Activated CD4-positive, alpha-beta T cell treated with anti-CD3 and anti-CD28 coated beads for 4 hours (primary cell): Measurements from ENCODE around the gene ZNF738.

Source experiments
- DNase-seq, 2 donors: peaks; one replicate each; pipeline ENCODE4 v3.0.0-alpha.2; 2020

Gene ZNF738

GRCh38 chr19:21423057-21424041 lies 64.5 kb downstream of the ZNF738 start:
- no peak for DNase-seq
